Left cardiac atrium (tissue), 4 donors: Measurements from ENCODE around the gene EAPP. TPM values are rescaled to one million over a fixed set of nuclear protein-coding genes. Genes with fewer than 3 reads are reported as not detected.
"Not testable (repeated sequence)": the region's sequence is repeated elsewhere in the genome, so short reads cannot be mapped to it uniquely, and the experiment has no call there.

Experiments used
- ATAC-seq, 2 donors: fragments of 200-7000 bp; cut with Tn5 transposase; one replicate each; pipeline ENCODE4 v1.9.1; 2020; ENCODE audit warnings: mild to moderate bottlenecking in 2 of 2, moderate library complexity in 2 of 2
- DNase-seq: peaks from one replicate; pipeline ENCODE4 v3.0.0-alpha.2; 2020
- intact Hi-C, 2 donors: fragments of 100-400 bp; cut with DNase I; formaldehyde crosslinking; loops; one replicate each; pipeline versions ENCODE4 v1.14.1 to v1.15.1; 2022 to 2023
- long read RNA-seq: library from polyadenylated mRNA; unstranded; transcript quantifications from one replicate; pipeline ENCODE4 v2.0.0, GENCODE V29; 2021
- total RNA-seq, 2 donors: library from RNA; stranded (reverse); fragmentation: NEBNext Ultra II Directional; extraction: Animal tissue kit (Norgen Biotek cat#: 25700); gene quantifications; one replicate each; pipeline ENCODE4 v1.2.1, GENCODE V29; 2021
- donor health status: DM: no; HTN: yes; CAD: no.
- donor health status: DM: no; HTN: yes; CAD: no; lungs with severe emphysema.
- donor health status: DM: yes; HTN: yes; CAD: no.
- donor health status: Dilated cardiomyopathy.

EAPP gene
- 10 to 100 TPM; 15.9 to 20.9 TPM for total RNA-seq
- long read RNA-seq, transcript EAPP-201 (6 exons, 1,321 nt) = major isoform, 6 of 7 reads
- long read RNA-seq, partial matches to known transcripts = 0 of 7 reads
- long read RNA-seq, other reads (novel, unspliced or antisense) = 1 of 7 reads

- ATAC-seq = peak; percentile 99 to 100
- peak; percentile 98 for DNase-seq
- intact Hi-C loops = no loop called here
These were observed at the start of gene EAPP for GRCh38 chr14:34539407-34540180. EAPP (minus strand) TSS chr14:34539701; CDS start chr14:34539628, 73 bp downstream.

- DNase-seq (no peak), ATAC-seq (no peak)
- intact Hi-C loops = no loop called here
These were observed 44.0 kb upstream of the EAPP start for GRCh38 chr14:34583525-34583924.

- no peak for ATAC-seq
- intact Hi-C loops = no loop called here
- DNase-seq = no peak
These were observed 42.7 kb upstream of the EAPP start for GRCh38 chr14:34582117-34582680.

- intact Hi-C loops = no loop called here
- no peak for DNase-seq
These were observed 40.9 kb upstream of the EAPP start for GRCh38 chr14:34580381-34580780.

GRCh38 chr14:34571771-34572170 is 32.3 kb upstream of the EAPP start:
- intact Hi-C loops = no loop called here
- no peak for ATAC-seq
- no peak for DNase-seq

More at GRCh38 chr14:34580381-34580780, 40.9 kb upstream of the EAPP start:
- no peak for ATAC-seq

- DNase-seq (no peak), ATAC-seq (no peak)
- intact Hi-C loops = no loop called here
These were observed 30.2 kb upstream of the EAPP start for GRCh38 chr14:34569750-34570149.

- ATAC-seq (peak in 1 of 2 donors; percentile 59), DNase-seq (no peak)
- intact Hi-C loops = no loop called here
These were observed 29.3 kb upstream of the EAPP start for GRCh38 chr14:34568803-34569202.

GRCh38 chr14:34562776-34563150 is 23.3 kb upstream of the EAPP start:
- DNase-seq (no peak), ATAC-seq (no peak)
- intact Hi-C loops = no loop called here

GRCh38 chr14:34562037-34562775 is 22.7 kb upstream of the EAPP start:
- DNase-seq, ATAC-seq, intact Hi-C loops: not testable (repeated sequence)

GRCh38 chr14:34556498-34556829 is 17.0 kb upstream of the EAPP start:
- DNase-seq, intact Hi-C loops: not testable (repeated sequence)
- peak; percentile 93 to 95 for ATAC-seq

- intact Hi-C loops = not testable (repeated sequence)
- ATAC-seq = peak; percentile 85 to 90
These were observed 16.3 kb upstream of the EAPP start for GRCh38 chr14:34555583-34556497.

GRCh38 chr14:34554540-34555250 is 15.2 kb upstream of the EAPP start:
- no peak for ATAC-seq
- intact Hi-C loops = no loop called here
- DNase-seq = no peak

More at GRCh38 chr14:34555583-34556497, 16.3 kb upstream of the EAPP start:
- not testable (repeated sequence) for DNase-seq

GRCh38 chr14:34549276-34549966 is 9.9 kb upstream of the EAPP start:
- ATAC-seq, DNase-seq, intact Hi-C loops: not testable (repeated sequence)

- intact Hi-C loops = no loop called here
- DNase-seq (no peak), ATAC-seq (no peak)
These were observed 9.0 kb upstream of the EAPP start for GRCh38 chr14:34548472-34548981.

- ATAC-seq = peak in 1 of 2 donors; percentile 19
- intact Hi-C loops, DNase-seq: not testable (repeated sequence)
These were observed 7.6 kb upstream of the EAPP start for GRCh38 chr14:34547136-34547520.

GRCh38 chr14:34546272-34547135 is 7.0 kb upstream of the EAPP start:
- intact Hi-C loops = not testable (repeated sequence)
- peak; percentile 93 to 94 for ATAC-seq

More at GRCh38 chr14:34546272-34547135, 7.0 kb upstream of the EAPP start:
- not testable (repeated sequence) for DNase-seq
